Activated effector memory CD4-positive, alpha-beta T cell treated with Interleukin-2 at 50 U/mL for 16 hours (primary cell): ENCODE results near the gene CDKAL1.

ENCODE experiments used
- DNase-seq: peaks from one replicate; pipeline ENCODE4 v3.0.0-alpha.2; 2020

Gene CDKAL1

DNA sequence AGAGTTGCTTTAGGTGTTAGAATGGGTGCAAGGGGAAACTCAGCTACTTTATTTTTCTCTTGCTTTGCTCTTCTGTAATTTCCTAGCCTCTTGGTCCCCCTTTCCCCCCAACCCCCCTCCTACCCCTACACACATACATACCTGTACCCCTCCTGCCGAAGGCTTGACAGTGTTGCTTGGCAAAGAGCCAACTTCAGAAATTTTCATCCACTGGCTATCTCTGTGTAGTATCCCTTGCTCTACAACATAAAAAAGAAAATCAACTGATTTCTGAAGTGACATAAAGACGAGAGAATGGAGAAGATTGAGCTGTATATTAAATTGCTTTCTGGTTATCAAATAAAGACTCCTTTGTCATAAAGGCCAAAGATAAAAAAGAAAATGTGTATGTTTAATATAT is 561.2 kb downstream of the CDKAL1 start:
- no peak for DNase-seq

DNA sequence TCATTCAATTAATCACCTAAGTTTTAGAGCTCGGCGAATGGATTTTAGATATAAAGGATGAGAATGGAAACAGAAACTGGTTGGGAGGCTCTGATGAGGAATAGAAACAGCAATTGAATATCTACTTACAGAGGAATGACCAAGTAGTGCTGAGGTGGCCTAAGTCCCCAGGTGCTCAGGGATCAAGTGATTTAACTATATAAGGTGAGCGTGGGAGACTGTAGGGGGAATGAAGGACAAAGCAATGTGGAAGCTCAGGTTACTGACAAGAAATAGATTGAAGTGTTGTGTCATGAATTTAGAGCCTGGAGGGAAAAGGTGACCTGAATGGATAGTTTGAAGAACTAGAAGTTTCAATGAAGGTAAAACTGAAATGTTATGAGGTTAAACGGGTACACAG is 563.9 kb downstream of the CDKAL1 start:
- no peak for DNase-seq

DNA sequence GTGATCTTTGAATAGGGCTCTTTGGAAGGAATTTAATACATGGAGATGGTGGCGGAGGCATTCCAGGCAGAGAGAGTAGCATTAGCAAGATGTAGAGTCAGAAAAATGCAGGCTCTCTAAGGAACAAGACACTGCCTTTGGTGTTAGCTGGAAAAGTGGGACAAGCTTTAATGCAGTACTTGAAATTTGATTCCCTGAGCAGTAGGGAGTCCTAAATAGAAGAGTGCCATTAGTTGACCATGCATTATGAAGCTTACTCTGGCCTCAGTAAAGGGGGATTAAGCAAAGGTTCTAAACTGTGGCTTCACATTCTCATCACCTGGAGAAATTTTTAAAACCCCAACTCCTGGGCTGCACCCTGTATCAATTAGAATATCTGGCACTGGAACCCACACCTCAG is 564.5 kb downstream of the CDKAL1 start:
- DNase-seq = no peak

DNA sequence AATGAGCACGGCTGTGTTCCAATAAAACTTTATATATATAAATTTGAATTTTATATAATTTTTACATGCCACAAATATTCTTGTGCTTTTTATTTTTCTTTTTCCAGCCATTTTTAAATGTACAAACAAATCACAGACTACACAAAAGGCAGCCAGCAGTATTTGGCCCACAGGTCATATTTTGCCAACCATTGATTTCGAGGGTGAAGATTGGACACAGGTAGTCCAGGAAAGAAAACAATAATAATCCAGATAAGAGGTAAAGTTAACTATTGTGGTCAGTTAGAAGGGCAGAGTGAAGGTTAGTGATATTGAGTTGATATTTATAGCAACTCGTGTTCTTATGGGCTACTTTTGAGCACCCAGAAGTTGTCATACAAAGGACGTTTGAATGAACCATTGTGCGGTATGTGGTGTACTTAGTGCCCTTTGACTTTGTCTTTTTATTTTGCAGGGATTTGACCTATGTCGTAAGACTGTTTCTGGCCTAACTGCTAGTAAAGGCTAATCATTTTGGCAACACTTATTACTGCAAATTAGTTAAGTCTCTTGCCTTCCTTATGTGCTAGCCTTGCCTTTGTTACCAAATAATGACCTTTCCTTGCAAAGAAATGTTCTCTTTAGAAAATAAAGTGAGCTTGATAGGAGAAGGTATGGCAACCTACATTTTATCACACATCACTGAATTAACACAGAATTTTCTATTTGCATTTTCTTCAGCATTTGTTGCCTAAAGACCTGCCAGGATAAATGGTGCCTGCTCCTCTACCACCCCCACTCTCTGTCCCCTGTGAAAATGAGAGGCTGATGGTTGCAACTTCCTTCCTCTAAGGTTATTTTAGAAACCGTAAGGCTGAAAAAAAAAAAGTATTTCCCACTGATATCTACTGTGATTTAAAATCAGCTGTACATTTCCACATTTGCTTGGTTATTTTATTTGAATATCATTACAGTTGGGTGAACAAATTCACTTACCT is 565.4 kb downstream of the CDKAL1 start:
- DNase-seq = no peak

DNA sequence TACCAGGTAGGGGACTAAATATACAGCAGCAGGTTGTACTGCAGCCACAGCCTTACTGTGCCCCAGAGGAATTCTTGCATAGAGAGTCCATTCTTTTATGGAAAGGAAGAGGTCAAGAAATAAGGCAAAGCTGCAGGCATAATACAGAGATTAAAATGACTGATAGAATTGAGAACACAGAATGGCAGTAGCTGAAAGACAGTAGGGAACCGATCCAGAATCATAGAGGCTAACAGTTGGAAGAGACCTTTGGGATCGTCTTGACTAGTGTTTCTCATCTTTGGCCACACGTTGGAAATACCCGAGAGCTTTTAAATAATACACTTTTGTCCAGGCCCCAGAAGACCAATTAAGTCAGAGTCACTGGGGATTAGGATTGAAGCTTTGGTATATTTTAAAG is 566.7 kb downstream of the CDKAL1 start:
- no peak for DNase-seq

DNA sequence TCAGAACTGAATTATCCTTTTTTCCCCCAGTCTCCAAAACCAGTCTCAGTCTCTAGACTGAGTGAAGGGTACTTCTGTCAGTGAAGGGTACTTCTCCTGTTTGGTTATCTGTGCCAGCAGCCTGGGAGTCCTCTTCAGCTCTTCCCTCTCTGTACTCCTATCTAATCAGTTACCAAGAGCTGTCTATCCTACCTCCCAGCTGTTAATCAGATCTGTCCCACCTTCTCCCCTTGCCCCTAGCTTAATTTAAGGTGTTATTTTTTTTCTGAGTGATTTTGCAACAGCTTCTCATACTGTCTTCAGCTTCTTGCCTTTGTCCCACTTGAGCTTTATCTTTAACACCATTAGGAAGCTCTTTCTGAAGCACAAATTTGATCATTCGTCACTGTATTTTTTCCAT is 567.4 kb downstream of the CDKAL1 start:
- DNase-seq = no peak

DNA sequence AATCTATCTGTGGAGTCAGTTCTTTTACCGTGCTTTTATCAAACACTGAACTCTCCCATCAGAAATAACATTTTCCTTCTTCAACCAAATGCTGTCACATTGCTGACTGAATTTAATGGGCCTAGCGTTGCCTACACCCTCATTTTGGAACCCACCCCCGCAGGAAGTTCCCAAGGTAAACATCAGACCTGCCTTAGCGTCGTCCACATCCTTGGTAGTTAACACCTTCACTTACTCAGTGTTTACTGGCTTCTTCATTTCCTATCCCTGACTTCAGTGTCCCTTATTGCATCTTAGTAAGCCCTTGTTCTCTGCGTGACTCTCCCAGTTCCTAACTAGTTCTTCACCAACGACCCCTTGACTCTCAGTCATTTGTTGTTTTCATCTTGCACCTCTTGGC is 567.9 kb downstream of the CDKAL1 start:
- DNase-seq = no peak

DNA sequence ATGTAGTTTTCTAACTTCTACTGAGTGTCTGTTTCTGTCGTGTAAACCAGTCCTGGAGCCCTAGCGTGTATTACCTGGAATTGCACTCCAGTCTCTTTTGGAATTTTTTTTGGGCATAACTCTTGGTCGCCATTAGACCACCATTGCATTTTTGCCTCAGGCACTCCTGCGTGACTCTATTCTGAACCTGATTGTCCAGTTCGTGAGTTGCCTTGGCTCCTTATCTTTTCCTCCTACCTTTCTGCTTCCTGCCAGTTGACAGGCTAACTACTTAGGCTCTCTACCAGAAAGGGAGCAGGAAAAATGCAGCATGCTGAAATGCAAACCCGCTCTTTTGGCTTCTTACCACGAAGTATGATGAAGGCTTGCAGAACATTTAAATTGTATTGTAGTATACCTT is 568.4 kb downstream of the CDKAL1 start:
- DNase-seq = no peak

DNA sequence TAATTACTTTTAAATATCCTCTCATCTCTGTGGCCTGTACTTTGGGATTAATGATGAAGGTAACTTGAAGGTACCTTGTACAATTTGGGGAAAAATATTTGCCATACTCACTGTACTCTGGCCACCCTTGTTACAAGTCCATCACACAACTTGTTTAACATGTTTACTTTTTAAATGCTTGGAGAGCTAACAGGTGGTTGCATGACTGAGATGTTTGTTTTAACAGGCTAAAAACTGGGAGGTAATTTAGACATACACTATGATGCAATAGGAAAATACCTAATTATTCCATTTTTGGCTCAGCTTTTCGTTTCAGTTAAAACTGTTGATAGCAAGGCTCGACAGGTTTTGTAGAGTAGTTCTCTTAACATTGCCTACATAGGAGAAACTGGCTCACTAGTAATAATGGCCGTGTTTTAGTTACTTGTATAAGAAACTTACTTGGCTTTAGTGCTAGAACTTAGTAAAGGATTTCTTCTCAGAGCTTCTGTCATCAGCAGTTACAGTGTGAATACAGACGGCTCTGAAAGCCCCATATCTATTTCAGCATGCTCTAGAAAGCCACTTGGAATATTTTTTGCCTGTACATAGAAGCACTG is 569.5 kb downstream of the CDKAL1 start:
- no peak for DNase-seq

DNA sequence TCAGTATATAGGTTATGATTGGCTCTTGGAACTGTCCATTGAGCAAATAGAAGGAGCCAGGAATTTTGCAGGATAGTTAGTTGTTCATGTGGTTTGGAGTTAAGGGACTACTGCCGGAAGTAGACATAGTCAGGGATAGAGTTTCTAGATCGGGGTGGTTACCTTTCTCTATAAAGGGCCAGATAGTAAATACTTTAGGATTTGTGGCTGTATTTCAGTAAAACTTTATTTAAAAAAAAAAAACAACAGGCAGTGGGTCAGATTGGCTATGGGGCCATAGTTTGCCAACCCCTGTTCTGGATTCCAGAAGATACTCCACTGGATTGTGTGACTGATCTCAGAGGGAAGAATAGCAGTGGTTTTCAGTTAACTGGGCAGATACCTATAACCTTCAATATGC is 570.0 kb downstream of the CDKAL1 start:
- DNase-seq = no peak

DNA sequence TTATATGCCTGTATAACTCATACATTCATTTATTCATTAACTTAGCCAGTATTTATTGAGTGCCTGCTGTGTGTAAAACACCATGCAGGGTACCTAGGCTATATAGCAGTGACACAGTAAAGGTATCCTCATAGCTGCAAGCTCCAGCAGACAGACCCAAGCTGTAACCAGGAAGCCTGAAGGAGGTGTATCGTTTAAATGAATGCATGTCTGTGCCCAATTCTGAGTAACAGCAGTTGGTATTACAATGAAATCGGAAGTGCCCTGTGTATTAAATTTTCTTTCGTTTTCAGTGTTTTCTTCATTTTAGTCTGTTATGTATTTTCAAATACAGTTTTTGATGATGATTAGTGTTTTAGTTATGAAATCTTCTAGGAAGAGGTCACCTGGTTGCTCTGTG is 573.5 kb downstream of the CDKAL1 start:
- no peak for DNase-seq

DNA sequence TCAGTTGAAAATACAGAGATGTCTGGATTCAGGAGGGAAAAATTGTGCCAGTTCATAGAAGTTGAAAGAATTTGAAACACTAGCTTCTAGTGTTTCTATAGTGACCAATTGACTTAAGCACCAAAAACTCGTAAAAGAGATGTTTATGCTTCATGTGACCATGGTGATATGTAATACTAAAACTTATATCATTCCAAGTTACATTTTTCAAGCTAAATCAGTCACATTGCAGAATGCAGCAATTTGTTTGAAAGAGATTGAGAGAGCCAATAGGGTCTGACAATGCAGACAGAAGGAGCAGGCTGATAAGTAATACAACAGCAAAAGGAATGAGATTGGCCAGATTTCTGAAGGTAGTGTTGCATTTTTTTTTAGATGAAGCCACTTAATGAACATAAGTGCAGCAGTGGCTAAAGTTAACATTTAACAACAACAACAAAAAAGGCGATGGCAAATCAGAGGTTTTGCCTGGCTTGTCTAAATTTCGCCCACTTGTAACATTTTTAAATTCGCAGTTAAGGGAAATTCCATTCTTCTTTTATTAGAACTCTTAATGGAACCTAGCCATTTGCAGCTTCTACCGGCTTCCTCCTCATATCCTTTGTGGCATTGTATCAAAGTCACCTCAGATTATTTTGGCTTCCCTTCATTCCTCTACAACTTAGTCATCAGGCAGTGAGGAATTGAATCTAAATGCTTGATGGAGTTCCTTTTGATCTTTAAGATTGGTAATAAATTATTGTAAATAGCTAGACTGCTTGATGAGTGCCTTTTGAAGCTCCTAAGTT is 575.3 kb downstream of the CDKAL1 start:
- DNase-seq = no peak

DNA sequence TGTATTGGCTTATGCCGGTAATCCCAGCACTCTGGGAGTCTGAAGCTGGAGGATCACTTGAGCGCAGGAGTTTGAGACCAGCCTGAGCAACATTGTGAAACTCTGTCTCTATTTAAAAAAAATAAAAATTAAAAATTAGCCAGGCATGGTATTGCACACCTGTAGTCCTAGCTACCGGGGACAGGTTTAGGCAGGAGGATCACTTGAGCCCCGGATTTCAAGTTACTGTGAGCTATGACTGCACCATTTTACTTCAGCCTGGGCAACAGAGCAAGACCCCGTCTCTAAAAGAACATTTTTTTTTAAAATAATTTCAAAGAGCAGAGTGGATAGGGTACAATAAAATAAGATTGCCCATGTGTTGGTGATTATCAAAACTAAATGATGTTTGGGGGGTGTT is 576.4 kb downstream of the CDKAL1 start:
- DNase-seq = no peak

DNA sequence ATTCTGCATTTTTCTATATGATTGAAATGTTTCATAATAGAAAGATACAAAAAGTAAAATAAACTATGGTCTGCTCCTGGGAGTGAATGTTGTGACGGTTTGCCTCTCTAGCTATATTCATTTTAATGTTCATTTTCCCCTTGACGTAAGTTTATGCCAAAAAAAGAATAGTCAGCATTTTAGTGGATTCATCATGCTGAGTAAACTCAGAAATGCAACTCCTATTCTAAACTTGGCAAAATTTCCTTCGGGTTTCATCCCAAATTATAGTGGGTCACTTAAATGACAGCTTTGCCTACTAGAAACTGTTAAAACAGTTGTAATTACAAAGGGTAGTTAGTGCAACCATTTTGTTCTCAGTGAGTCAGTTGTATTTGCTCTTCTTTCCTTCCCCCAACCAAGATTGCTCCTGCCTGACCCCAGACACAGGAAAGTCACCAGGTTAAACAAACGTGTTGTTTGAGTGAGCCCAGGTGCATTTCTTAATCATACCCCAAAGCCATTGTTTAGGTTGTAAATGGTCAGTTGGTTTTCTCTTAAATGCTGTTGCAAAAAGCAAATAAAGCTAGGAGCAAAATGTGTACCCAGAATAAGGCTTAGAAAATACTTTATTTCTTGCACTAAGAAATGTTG is 577.0 kb downstream of the CDKAL1 start:
- no peak for DNase-seq

DNA sequence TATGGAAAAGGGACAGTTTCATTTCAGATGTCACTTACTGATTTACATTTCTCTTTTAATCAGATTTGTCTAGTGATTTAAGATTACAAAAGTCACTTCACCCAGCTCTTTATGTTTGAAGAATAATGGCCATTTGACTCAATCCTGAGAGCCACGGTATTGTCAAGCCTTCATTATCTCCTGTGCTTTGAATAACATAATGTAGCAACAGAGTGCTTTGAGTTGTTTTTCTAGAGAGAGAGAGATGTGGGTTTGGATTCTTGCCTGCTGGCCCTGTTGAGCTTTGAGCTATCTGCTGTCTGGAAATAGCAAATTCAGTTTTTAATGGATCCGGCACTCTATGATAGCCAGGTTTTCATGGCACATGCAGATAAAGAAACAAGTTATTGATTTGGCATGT is 580.9 kb downstream of the CDKAL1 start:
- DNase-seq = no peak

DNA sequence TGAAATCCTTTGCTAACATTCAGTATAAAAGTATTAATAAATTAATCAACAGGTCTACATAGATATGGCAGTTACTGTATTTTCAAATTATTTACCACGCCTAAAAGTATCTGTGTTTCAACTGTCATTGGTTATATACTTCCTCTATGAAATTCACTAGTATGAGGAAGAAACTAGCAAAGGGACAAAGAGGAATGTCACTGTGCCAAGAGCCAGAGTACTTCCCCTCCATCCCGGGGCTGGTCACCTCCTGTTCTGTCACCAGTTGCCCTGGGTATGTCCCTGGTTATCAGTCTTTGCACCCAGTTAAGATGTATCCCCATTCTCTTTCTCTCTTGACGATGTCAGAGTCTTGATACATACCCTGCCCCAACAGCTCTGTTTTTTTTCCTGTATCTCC is 582.5 kb downstream of the CDKAL1 start:
- DNase-seq = no peak

DNA sequence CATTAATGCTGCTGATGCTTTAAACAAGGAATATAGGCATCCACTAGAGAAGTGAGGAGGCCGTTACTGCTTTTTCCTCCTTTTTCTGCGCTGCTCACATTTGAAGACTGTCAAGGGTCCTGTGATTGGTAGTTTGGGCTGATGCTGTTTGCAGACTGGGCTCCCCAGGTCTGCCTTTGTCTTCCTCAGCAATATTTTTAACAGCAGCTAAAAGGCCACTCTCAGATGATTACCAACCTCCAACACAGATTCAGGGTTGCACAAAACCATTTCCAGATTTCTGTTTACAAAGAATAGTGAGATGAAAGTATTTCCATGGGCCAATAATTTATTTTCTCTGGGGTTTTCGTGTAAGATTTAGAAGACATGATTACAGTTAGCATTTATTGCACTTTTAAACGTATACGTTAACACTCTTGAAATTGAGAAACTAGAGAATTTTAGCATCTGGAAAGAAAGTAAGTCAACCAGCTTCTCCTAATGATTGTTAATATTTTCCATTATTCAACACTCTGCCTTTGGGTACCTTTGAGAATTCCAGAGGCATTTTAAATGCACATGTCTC is 584.0 kb downstream of the CDKAL1 start:
- no peak for DNase-seq

DNA sequence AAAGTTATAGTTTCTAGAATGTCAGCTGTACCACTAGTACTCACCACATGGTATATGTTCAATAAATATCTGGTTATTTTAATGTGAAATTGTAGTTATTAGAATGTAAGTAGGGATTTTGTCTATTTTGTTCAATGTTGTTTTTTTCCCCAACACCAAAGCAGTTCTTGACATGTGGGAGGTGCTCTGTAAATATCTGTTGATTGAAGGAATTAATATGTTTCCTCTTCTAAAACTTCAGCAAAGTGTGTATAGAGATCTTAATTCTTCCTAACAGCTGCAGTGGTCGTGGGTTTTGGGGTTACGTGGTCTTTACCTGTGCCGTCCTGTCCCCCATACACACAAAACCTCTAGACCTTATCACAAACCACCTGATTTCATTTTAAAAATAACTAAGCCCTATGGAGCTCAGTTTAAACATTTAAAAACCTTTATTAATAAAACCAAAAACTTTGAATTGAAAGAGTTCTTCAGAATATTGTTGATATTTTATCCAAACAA is 587.4 kb downstream of the CDKAL1 start:
- no peak for DNase-seq

DNA sequence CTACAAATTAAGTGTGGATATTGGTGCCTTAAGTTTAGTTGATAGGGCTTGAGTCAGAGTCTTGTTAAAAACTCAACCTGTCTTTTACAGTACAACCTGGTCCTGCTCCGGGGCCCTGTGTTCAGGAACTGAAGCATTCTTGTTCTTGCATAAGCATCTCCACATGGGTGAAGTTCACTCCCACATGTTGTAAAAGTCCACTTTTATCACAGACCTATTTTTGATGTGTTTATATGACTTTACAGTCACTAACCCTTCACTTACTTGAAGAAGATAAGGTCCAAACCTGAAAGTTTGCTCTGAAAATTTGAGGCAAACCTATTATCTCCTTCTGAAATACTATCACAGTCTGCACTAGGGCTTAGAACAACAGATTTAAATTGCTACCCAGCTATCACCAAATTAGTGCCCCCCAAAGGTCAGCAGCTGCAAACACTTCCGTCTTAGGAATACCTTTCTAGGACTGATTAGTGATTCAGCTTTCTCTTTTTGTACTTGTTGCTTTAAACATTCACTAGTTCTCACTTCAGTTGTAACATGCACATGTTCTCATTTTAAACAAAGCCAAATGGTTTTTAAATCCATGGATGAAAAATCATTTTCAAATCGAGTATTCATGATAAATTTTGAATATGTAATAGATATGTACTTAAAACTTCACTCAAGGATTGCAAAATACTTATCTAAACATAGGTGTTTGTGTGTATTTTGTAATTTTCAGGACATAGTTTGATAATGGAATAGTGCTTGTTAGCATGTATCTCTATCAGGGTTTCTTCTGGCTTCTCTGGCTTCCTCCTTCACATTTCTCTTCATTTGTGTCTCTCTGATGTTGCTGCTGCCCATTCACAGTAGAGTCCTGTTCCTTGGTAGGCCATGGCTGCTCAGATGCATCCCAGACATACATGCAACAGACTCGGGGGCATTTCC is 589.5 kb downstream of the CDKAL1 start:
- no peak for DNase-seq

DNA sequence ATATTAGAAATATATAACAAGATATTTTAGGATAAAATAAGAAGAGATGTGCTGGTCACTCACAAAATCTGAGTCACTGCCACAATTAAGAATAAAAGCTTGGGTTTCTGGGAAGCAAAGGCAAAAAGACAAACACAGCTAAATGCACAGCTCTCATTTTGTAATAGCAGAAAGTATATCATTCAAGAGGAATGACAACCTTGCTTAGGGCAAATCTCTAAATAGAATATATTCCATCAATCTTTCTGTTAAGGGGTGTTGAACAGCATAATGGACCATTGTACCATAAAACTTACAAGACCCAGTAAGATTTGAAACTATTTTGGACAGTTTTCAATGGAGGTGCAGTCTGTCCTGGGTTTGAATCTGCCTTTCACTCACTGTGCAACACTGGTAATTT is 594.3 kb downstream of the CDKAL1 start:
- no peak for DNase-seq

DNA sequence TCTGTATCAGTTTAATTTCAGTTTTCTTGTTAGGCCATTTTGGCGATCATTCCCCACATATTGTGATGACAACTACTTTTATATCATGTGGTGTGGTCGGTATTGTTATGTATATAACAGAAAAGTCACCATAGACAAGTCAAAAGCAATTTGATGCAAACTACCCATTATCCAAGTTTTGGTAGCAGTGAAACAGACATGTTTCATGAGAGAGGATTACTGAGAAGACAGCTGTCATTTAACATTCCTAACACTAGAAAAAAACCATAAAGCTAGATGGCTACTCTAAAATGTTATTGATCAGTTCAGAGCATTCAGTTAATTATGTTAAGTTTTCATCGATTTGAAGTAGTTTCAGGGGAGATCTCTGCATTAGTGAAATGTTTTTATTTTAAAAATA is 597.1 kb downstream of the CDKAL1 start:
- DNase-seq = no peak

DNA sequence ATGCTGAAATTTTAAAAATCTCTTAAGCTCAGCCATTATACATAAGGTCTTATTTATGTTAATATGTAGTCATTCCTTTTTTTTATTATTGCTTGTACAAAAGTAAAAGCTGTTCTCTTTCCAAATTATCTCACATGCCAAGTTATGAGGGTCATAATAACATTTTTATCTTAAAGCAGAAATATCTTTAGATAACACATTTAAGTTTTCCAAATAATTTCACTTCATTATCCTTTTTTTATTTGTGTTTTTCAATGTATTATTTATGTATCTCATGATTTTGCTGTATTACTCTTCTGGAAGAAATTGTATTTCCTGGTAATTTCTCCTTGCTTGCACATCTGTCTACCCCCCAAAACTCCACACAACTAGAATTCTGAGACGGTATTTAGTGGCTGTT is 598.2 kb downstream of the CDKAL1 start:
- no peak for DNase-seq
